SKM-1 (cell line): ENCODE measurements around the gene PCNA.

Source experiments
- DNase-seq: peaks from one replicate; lab custom pipeline; 2025; ENCODE audit not compliant: unreplicated experiment; lab: John Stamatoyannopoulos, UW

Gene PCNA

DNA sequence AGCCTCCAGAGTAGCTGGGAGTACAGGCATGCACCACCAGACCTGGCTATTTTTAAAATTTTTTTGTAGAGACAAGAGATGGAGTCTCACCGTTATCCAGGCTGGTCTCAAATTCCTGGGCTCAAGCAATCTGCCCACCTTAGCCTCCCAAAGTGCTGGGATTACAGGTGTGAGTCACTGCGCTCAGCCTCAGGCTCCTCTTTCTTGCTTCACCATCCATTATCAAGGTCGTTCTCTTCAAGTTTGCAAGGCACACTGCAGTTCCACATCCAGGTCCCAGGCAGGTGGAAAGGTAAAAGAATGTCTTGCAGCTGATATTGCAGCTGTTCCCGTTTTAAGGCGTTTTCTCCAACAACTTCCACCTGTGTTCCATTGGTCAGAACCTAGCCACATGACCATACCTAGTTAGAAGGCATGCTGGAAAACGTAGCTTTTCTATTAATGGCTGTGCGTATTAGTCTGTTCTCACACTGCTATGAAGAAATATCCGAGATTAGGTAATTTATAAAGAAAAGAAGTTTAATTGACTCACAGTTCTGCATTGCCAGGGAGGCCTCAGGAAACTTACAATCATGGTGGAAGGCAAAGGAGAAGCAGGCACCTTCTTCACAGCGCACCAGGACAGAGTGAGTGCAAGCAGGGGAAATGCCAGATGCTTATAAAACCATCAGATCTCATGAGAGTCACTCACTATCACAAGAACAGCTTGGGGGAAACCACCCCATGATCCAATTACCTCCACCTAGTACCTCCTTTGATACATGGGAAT, 51.7 kb downstream of the PCNA start:
- DNase-seq = no peak

DNA sequence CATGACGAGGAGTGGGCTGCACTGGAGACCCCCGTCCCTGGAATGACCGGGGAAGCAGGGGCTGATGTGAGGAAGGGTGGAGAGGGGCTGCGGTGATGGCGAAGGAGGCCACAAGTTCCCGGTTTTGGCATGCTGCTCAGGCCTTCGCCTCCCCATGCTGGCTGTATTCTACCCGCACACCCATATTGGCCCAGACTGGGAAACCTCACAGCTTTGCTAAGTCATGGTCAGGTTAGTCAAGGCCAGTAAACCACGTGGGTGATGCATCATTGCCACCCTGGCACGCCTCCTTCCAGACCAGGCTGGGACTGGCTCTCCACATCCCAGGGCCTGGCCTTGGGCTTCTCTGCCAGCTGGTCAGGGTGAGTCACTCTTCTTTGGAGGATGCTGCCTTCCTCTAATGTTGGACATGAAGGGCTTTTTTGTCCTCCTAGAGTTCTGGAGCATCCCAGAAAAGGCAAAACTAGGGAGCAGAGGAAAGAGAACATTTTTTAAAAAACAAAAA, 53.8 kb downstream of the PCNA start:
- no peak for DNase-seq

DNA sequence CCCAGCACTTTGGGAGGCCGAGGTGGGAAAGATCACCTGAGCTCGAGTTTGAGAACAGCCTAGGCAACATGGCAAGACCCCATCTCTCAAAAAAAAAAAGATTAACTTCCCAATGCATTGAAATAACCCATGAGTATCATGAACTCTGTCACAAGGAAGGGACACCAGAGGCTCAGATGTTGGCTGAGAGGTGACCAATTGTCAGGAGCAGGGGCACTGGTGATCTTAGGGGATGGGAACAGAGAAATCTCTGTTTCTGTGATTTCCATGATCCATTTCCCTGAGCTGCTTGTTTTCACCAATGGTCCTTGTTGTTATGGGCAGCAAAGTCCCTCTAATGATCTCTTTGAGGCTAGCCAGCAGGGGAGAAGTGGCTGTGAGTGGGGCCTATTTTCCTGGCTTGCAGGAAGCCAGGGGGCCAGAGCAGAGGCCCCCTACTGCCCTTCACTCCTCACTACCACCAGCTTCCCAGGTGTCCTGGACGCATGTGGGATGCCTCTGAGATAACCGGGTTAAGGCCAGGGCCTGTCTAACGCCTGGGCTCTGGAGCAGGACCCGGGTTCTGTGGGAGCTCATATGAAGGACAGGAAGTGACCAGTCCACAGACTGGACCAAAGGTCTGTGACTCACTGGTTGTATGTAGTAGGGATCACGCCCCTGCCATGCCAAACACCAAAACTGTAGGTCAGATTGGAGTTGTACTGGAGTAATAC, 54.4 kb downstream of the PCNA start:
- DNase-seq = no peak
